LNCaP clone FGC (cell line): ENCODE results near the gene CADM2.

Experiments
- DNase-seq: peaks from one replicate; pipeline ENCODE4 v3.0.0-alpha.2; 2011; ENCODE audit warnings: low read depth
- H3K4me3 ChIP-seq: 2 replicates; pipeline ENCODE4 v1.5.1; 2011; ENCODE audit warnings: mild to moderate bottlenecking, low read depth, low read length, control low read depth
- CTCF ChIP-seq: IDR thresholded peaks from 2 replicates; pipeline ENCODE4 v1.5.1; 2012; ENCODE audit warnings: mild to moderate bottlenecking; ENCODE audit not compliant: control insufficient read depth, insufficient read depth; ENCODE audit errors: extremely low read depth

The CADM2 gene

GRCh38 chr3:85258326-85258725 lies 299.5 kb downstream of the CADM2 start:
- TF ChIP-seq CTCF, result no peak

DNA sequence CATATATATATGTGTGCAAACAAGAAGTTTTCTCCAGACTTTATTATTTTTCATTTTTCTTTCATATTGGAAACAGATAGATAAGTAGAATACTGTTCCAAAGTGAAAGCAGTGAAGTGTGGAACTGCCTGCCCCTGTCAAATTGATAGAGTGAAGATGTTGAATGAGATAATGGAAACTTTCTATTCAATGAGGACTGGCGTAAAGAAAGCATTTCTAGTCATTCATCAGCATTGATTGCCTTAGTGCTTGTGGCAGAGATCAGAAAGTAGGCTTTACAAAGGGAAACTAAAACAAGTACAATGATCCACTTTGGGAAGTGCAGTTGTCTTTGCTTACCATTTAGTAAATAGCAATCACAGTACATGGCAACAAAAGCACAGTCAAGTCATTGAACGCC lies 300.0 kb downstream of the CADM2 start:
- no peak for DNase-seq
- TF ChIP-seq CTCF, result no peak
- no peak overlapping the region for H3K4me3 ChIP-seq

More at GRCh38 chr3:85258326-85258725, 299.5 kb downstream of the CADM2 start:
- no peak overlapping the region for H3K4me3 ChIP-seq
- no peak for DNase-seq

- TF ChIP-seq CTCF, result no peak
- no peak overlapping the region for H3K4me3 ChIP-seq
- no peak for DNase-seq
Measured at GRCh38 chr3:85259748-85260147, 301.0 kb downstream of the CADM2 start.

DNA sequence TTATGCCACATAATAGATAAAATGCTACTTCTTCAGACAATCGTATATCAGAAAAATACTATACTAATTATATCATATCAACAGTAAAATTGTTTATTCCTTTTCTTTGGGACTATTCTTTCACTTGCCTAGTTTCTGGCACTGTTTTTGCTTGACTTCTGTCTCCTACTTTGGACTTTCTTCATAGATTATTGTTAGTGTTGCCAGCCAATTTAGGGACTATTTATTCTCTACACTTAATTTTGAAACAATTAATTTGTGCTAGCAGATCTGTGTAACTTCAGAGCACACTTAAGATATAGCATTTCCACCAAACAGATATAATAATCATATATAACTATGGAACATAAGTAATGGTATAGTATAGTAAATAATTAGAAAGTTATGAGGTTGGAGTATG lies 305.6 kb downstream of the CADM2 start:
- no peak overlapping the region for H3K4me3 ChIP-seq
- DNase-seq, result no peak
- TF ChIP-seq CTCF, result no peak

- peak; percentile 87 for DNase-seq
- peak overlapping the region; percentile 16; the same call in 1 of the 2 replicates for H3K4me3 ChIP-seq
- TF ChIP-seq CTCF, result no peak
Measured at GRCh38 chr3:85270488-85270887, 311.7 kb downstream of the CADM2 start.

DNA sequence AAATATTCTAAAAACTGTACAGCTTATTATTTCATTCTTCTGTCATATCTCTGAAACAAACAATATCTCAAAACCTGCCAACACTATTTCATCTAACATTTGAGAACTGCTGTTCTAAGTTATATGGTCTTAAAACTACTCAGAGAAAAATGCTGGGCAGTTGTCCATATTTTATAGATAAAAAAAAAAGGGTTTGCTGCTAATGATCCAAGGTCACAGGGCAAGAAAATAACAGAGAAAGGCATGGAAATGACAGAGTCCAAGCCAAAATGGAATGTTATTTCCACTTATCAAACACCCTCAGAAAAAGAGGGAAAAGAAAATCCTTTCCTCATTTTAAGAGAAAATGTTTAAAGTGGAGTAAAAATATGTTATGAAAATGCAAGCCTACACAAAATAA lies 313.1 kb downstream of the CADM2 start:
- H3K4me3 ChIP-seq, result no peak overlapping the region
- DNase-seq, result no peak
- no peak for TF ChIP-seq CTCF

DNA sequence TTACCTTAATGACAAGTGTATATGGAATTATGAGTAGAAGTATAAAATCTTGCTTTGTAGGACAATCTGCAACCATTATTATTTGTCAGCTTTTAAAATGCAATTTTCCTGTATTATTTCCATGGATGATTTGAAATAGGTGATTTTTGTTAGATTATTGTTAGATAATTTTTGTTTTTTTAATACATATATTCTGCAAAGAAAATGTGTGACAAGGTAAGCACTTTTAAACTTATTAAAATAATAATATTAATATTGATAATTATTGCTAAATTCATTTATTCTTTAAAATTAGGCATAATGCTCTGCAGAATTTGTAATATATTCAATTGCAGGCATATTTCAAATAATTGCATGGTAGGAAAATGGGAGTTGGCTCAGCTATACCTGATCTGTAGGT lies 329.5 kb downstream of the CADM2 start:
- H3K4me3 ChIP-seq, result no peak overlapping the region
- no peak for DNase-seq
- no peak for TF ChIP-seq CTCF
